Fibroblast of lung (primary cell): ENCODE results near the gene SMARCD1. TPM values are rescaled to one million over a fixed set of nuclear protein-coding genes. Genes with fewer than 3 reads are reported as not detected.

ENCODE experiments used
- DNase-seq, 2 donors: peaks; one replicate each; pipeline versions ENCODE4 v3.0.0 to v3.0.0-alpha.2; 2010; ENCODE audit warnings: low read depth in 2 of 2
- H2AFZ ChIP-seq: 2 replicates; pipeline ENCODE4 v1.5.1; 2012; ENCODE audit warnings: low read length, control low read depth, inconsistent platforms
- H3K27ac ChIP-seq: 2 replicates; pipeline ENCODE4 v1.5.1; 2011; ENCODE audit warnings: low read length, control low read depth; ENCODE audit not compliant: insufficient read depth
- H3K27me3 ChIP-seq: 2 replicates; pipeline ENCODE4 v1.5.1; 2011; ENCODE audit warnings: mild to moderate bottlenecking, low read length; ENCODE audit not compliant: control insufficient read depth, insufficient read depth
- H3K36me3 ChIP-seq: 2 replicates; pipeline ENCODE4 v1.5.1; 2011; ENCODE audit warnings: low read length; ENCODE audit not compliant: control insufficient read depth, insufficient read depth
- H3K4me1 ChIP-seq: 2 replicates; pipeline ENCODE4 v1.5.1; 2011; ENCODE audit warnings: low read length; ENCODE audit not compliant: control insufficient read depth, insufficient read depth; ENCODE audit errors: extremely low read depth
- H3K4me2 ChIP-seq: 2 replicates; pipeline ENCODE4 v1.5.1; 2011; ENCODE audit warnings: low read length, control low read depth; ENCODE audit not compliant: insufficient read depth; ENCODE audit errors: extremely low read depth
- H3K4me3 ChIP-seq, 4 experiments: fragments of 200-600 bp in 1 of 4; sonication (generic) in 1 of 4; replicated peaks in 1 of 4; 2 replicates each; pipeline ENCODE4 v1.5.1; 2011 to 2016; ENCODE audit warnings: low read length in 4 of 4, low read depth in 3 of 4, mild to moderate bottlenecking in 3 of 4, control low read depth in 2 of 4, inconsistent platforms in 1 of 4, mixed read lengths in 1 of 4; ENCODE audit not compliant: insufficient read depth in 1 of 4; ENCODE audit errors: control extremely low read depth in 1 of 4
- H3K79me2 ChIP-seq: 2 replicates; pipeline ENCODE4 v1.5.1; 2012; ENCODE audit warnings: mild to moderate bottlenecking, low read length, inconsistent platforms; ENCODE audit not compliant: control insufficient read depth, insufficient read depth
- H3K9ac ChIP-seq: 2 replicates; pipeline ENCODE4 v1.5.1; 2011; ENCODE audit warnings: mild to moderate bottlenecking, low read length, control low read depth; ENCODE audit not compliant: insufficient read depth
- H3K9me3 ChIP-seq: 2 replicates; pipeline ENCODE4 v1.5.1; 2012; ENCODE audit warnings: low read depth, low read length; ENCODE audit not compliant: control insufficient read depth, insufficient read depth
- H4K20me1 ChIP-seq: 2 replicates; pipeline ENCODE4 v1.5.1; 2011; ENCODE audit warnings: low read length; ENCODE audit not compliant: control insufficient read depth, insufficient read depth; ENCODE audit errors: extremely low read depth
- CTCF ChIP-seq, 2 donors: IDR thresholded peaks in 1 of 2; conservative IDR thresholded peaks in 1 of 2; 1 replicate in 1 of 2; 2 replicates in 1 of 2; pipeline ENCODE4 v1.5.1; 2011 to 2012; ENCODE audit warnings: low read length in 2 of 2, control low read depth in 1 of 2, inconsistent platforms in 1 of 2, low read depth in 1 of 2, mild to moderate bottlenecking in 1 of 2
- EZH2 ChIP-seq: IDR thresholded peaks from 2 replicates; pipeline ENCODE4 v1.5.1; 2012; ENCODE audit warnings: low read length, control low read depth, mild to moderate bottlenecking; ENCODE audit errors: missing control alignments
- polyA plus RNA-seq, 2 donors: library from polyadenylated mRNA; depleted of rRNA in 1 of 2; stranded (reverse) in 1 of 2; unstranded in 1 of 2; fragments of >200 nt; gene quantifications; 2 replicates each; pipeline ENCODE4 v1.2.1, GENCODE V29; 2011 to 2012; ENCODE audit warnings: missing spikeins in 1 of 2
- total RNA-seq: library from RNA; depleted of rRNA; stranded (reverse); fragments of >200 nt; gene quantifications from 2 replicates; pipeline ENCODE4 v1.2.1, GENCODE V29; 2014

SMARCD1 gene
- total and polyA plus RNA-seq, 2 donors (not counting 1 experiment from before 2014, with no cell fraction given) = 30.5 to 34.3 TPM

GRCh38 chr12:50105913-50106450 lies 20.8 kb downstream of the SMARCD1 start:
- TF ChIP-seq EZH2 = no peak
- TF ChIP-seq CTCF (conservative IDR thresholded peaks at IDR 0.05 in 1 of 2, IDR thresholded peaks at IDR 0.05 in 1 of 2; ENCODE audit: low read depth in 1 of 2, low read length in 2 of 2) = no peak
- H3K36me3 ChIP-seq = no peaks in the 10 kb centered on the region
- peaks cover 2% of the 10 kb centered on the region for H3K27me3 ChIP-seq
- no peak overlapping the region for H3K9ac ChIP-seq
- no peaks in the 10 kb centered on the region for H3K79me2 ChIP-seq
- no peaks in the 10 kb centered on the region for H4K20me1 ChIP-seq
- H3K9me3 ChIP-seq = no peaks in the 10 kb centered on the region
- H3K27ac ChIP-seq = no peak overlapping the region
- H3K4me1 ChIP-seq = peaks cover 9% of the 10 kb centered on the region
- no peak for DNase-seq
- H3K4me2 ChIP-seq = no peak overlapping the region
- no peak overlapping the region for H3K4me3 ChIP-seq
- no peak overlapping the region for H2AFZ ChIP-seq

GRCh38 chr12:50106907-50107306 lies 21.8 kb downstream of the SMARCD1 start:
- peaks cover 2% of the 10 kb centered on the region for H3K27me3 ChIP-seq
- no peak overlapping the region for H3K4me3 ChIP-seq
- H3K4me2 ChIP-seq = no peak overlapping the region
- no peaks in the 10 kb centered on the region for H4K20me1 ChIP-seq
- H3K9ac ChIP-seq = no peak overlapping the region
- peaks cover 12% of the 10 kb centered on the region for H3K4me1 ChIP-seq
- H3K27ac ChIP-seq = no peak overlapping the region
- no peak overlapping the region for H2AFZ ChIP-seq
- no peaks in the 10 kb centered on the region for H3K79me2 ChIP-seq
- no peak for DNase-seq
- TF ChIP-seq CTCF (conservative IDR thresholded peaks at IDR 0.05 in 1 of 2, IDR thresholded peaks at IDR 0.05 in 1 of 2; ENCODE audit: low read depth in 1 of 2, low read length in 2 of 2) = no peak
- TF ChIP-seq EZH2 = no peak
- H3K9me3 ChIP-seq = no peaks in the 10 kb centered on the region
- H3K36me3 ChIP-seq = no peaks in the 10 kb centered on the region

GRCh38 chr12:50107416-50108268 lies 22.5 kb downstream of the SMARCD1 start:
- Histone ChIP-seq H3K27me3 (peaks cover 2% of the 10 kb centered on the region), H3K4me2 (no peak overlapping the region), H4K20me1 (no peaks in the 10 kb centered on the region), H3K9ac (no peak overlapping the region), H3K36me3 (no peaks in the 10 kb centered on the region), H3K9me3 (no peaks in the 10 kb centered on the region), H3K79me2 (peaks cover under 1% of the 10 kb centered on the region), H2AFZ (no peak overlapping the region), H3K27ac (no peak overlapping the region), H3K4me3 (no peak overlapping the region), H3K4me1 (peaks cover 12% of the 10 kb centered on the region)
- no peak for TF ChIP-seq CTCF (conservative IDR thresholded peaks at IDR 0.05 in 1 of 2, IDR thresholded peaks at IDR 0.05 in 1 of 2; ENCODE audit: low read depth in 1 of 2, low read length in 2 of 2)
- TF ChIP-seq EZH2 = no peak
- no peak for DNase-seq
